Upper lobe of left lung (tissue), 6 donors: ENCODE measurements around the gene CDYL. TPM values are rescaled to one million over a fixed set of nuclear protein-coding genes. Genes with fewer than 3 reads are reported as not detected.
A peak's percentile ranks its signal among the peaks of the same experiment; 100 is the strongest.

Source experiments
- ATAC-seq, 2 donors: fragments of 200-7000 bp; cut with Tn5 transposase; one replicate each; pipeline ENCODE4 v1.9.1; 2022; ENCODE audit warnings: mild to moderate bottlenecking in 2 of 2, moderate library complexity in 2 of 2; ENCODE audit not compliant: low FRiP score in 2 of 2
- DNase-seq, 2 donors: peaks; one replicate each; pipeline ENCODE4 v3.0.0-alpha.2; 2019 to 2020
- H3K27ac ChIP-seq, 4 donors: fragments of 200-600 bp; sonication (generic); one replicate each; pipeline ENCODE4 v1.5.1; 2016 to 2019
- H3K27me3 ChIP-seq, 4 donors: fragments of 200-600 bp; sonication (generic); one replicate each; pipeline ENCODE4 v1.5.1; 2017 to 2019
- H3K36me3 ChIP-seq, 4 donors: fragments of 200-600 bp; sonication (generic); one replicate each; pipeline ENCODE4 v1.5.1; 2016 to 2019
- H3K4me1 ChIP-seq, 4 donors: fragments of 200-600 bp; sonication (generic); one replicate each; pipeline ENCODE4 v1.5.1; 2018 to 2019
- H3K4me3 ChIP-seq, 4 donors: fragments of 200-600 bp; sonication (generic); one replicate each; pipeline ENCODE4 v1.5.1; 2017 to 2019; ENCODE audit warnings: mild to moderate bottlenecking in 2 of 4, moderate library complexity in 1 of 4
- H3K9me3 ChIP-seq, 4 donors: fragments of 200-600 bp; sonication (generic); one replicate each; pipeline ENCODE4 v1.5.1; 2018 to 2019
- CTCF ChIP-seq, 6 experiments: fragments of 450-650 bp in 4 of 6; fragments of 200-600 bp in 2 of 6; sonication (generic) in 2 of 6; IDR thresholded peaks; one replicate each; pipeline ENCODE4 v1.5.1; 2016 to 2019; ENCODE audit warnings: antibody characterized with exemption in 6 of 6
- EP300 ChIP-seq, 4 donors: sonication (generic); formaldehyde crosslinking; IDR thresholded peaks; one replicate each; pipeline ENCODE4 v1.5.1; 2017; ENCODE audit warnings: antibody characterized with exemption in 4 of 4, control low read depth in 2 of 4
- POLR2A ChIP-seq, 4 donors: fragments of 450-650 bp; IDR thresholded peaks; one replicate each; pipeline ENCODE4 v1.5.1; 2016 to 2017; ENCODE audit warnings: antibody characterized with exemption in 4 of 4, mild to moderate bottlenecking in 2 of 4
- POLR2AphosphoS5 ChIP-seq, 2 donors: sonication (generic); formaldehyde crosslinking; IDR thresholded peaks; one replicate each; pipeline ENCODE4 v1.5.1; 2017; ENCODE audit warnings: antibody characterized with exemption in 2 of 2
- whole genome bisulfite sequencing, 2 donors: methylation state at CpG; one replicate each; pipeline ENCODE4 v1.1.5; 2017 to 2018; 5-methylcytosine and 5-hydroxymethylcytosine counted together
- total RNA-seq, 6 donors: library from RNA; depleted of rRNA in 4 of 6; stranded (reverse); fragments of >200 nt in 4 of 6; gene quantifications; one replicate each; pipeline versions ENCODE4 v1.1.0 to v1.2.1, GENCODE V29; 2016 to 2021
- donor health status: DM: no; HTN: no; CAD: no; lungs with moderate emphysema.
- donor health status: DM: no; HTN: yes; CAD: no; lungs with severe emphysema.

The CDYL gene
- total RNA-seq, 6 donors from 2014 or later: 17.6 to 48.9 (median 32.9) TPM

- 91 to 95% methylated on average over 3 of the region's 3 CpGs for WGBS, 2 donors
- no peak for ATAC-seq
- Histone ChIP-seq H3K9me3 (peaks cover 0 to 10% (median 5%) of the 10 kb centered on the region in 4 donors), H3K4me3 (no peak overlapping the region), H3K4me1 (no peaks in the 10 kb centered on the region), H3K27ac (no peak overlapping the region), H3K27me3 (no peaks in the 10 kb centered on the region), H3K36me3 (no peaks in the 10 kb centered on the region)
- DNase-seq: no peak
- TF ChIP-seq CTCF (IDR thresholded peaks at IDR 0.05): no peak
- no peak for TF ChIP-seq POLR2A (IDR thresholded peaks at IDR 0.05)
- TF ChIP-seq POLR2AphosphoS5 (IDR thresholded peaks at IDR 0.05): no peak
- no peak for TF ChIP-seq EP300 (IDR thresholded peaks at IDR 0.05)
These were observed 64.0 kb downstream of the CDYL start for GRCh38 chr6:4840169-4840568.

GRCh38 chr6:4844108-4844507 is 67.9 kb downstream of the CDYL start:
- Histone ChIP-seq H3K27me3 (no peaks in the 10 kb centered on the region), H3K9me3 (peaks cover 0 to 10% (median 5%) of the 10 kb centered on the region in 4 donors), H3K4me1 (peaks cover 8 to 14% (median 10%) of the 10 kb centered on the region in 4 donors), H3K4me3 (no peak overlapping the region), H3K27ac (no peak overlapping the region), H3K36me3 (no peaks in the 10 kb centered on the region)
- ATAC-seq: no peak
- WGBS, 2 donors: 95 to 100% methylated on average over 7 of the region's 7 CpGs
- no peak for DNase-seq
- TF ChIP-seq POLR2A (IDR thresholded peaks at IDR 0.05) (no peak), POLR2AphosphoS5 (IDR thresholded peaks at IDR 0.05) (no peak), CTCF (IDR thresholded peaks at IDR 0.05) (no peak), EP300 (IDR thresholded peaks at IDR 0.05) (no peak)

- Histone ChIP-seq H3K36me3 (no peaks in the 10 kb centered on the region), H3K27ac (no peak overlapping the region), H3K4me3 (no peak overlapping the region), H3K27me3 (no peaks in the 10 kb centered on the region), H3K4me1 (peaks cover 8 to 20% (median 14%) of the 10 kb centered on the region in 4 donors), H3K9me3 (peaks cover 0 to 7% (median 3%) of the 10 kb centered on the region in 4 donors)
- TF ChIP-seq POLR2A (IDR thresholded peaks at IDR 0.05): no peak
- TF ChIP-seq CTCF (IDR thresholded peaks at IDR 0.05): no peak
- TF ChIP-seq POLR2AphosphoS5 (IDR thresholded peaks at IDR 0.05): no peak
- no peak for TF ChIP-seq EP300 (IDR thresholded peaks at IDR 0.05)
- ATAC-seq: no peak
- DNase-seq: no peak
- 79 to 81% methylated on average over 2 of the region's 2 CpGs for WGBS, 2 donors
These were observed 70.2 kb downstream of the CDYL start for GRCh38 chr6:4846387-4846786.

GRCh38 chr6:4848382-4849068 is 72.3 kb downstream of the CDYL start:
- TF ChIP-seq CTCF (IDR thresholded peaks at IDR 0.05): peak in 2 of 6 experiments; percentile 22
- TF ChIP-seq POLR2A (IDR thresholded peaks at IDR 0.05): no peak
- no peaks in the 10 kb centered on the region for H3K36me3 ChIP-seq
- no peak for ATAC-seq
- WGBS, 2 donors: 51 to 66% methylated on average over 7 of the region's 7 CpGs
- peak in 1 of 2 donors; percentile 30 for DNase-seq
- H3K4me3 ChIP-seq: no peak overlapping the region
- H3K4me1 ChIP-seq: peaks cover 8 to 20% (median 14%) of the 10 kb centered on the region in 4 donors
- no peak overlapping the region for H3K27ac ChIP-seq
- no peaks in the 10 kb centered on the region for H3K9me3 ChIP-seq
- H3K27me3 ChIP-seq: no peaks in the 10 kb centered on the region
